HL-60 (cell line): ENCODE measurements around the gene PTGDS.

Source experiments
- DNase-seq, 2 experiments: peaks; one replicate each; pipeline ENCODE4 v3.0.0-alpha.2; 2010 to 2020; ENCODE audit warnings: low read depth in 1 of 2, low spot score in 1 of 2
- H3K27ac ChIP-seq: fragments of 250-450 bp; sonication (Bioruptor Pico); replicated peaks from 2 replicates; pipeline ENCODE4 v1.5.1; 2020; ENCODE audit warnings: mild to moderate bottlenecking, moderate library complexity
- H3K27me3 ChIP-seq: fragments of 250-450 bp; sonication (Bioruptor Pico); 2 replicates; pipeline ENCODE4 v1.5.1; 2021; ENCODE audit warnings: mild to moderate bottlenecking, moderate library complexity; ENCODE audit not compliant: insufficient read depth, poor library complexity, severe bottlenecking
- H3K4me3 ChIP-seq: replicated peaks from 2 replicates; pipeline ENCODE4 v1.5.1; 2011; ENCODE audit warnings: mild to moderate bottlenecking, control low read depth, low read length; ENCODE audit not compliant: insufficient read depth
- GABPA ChIP-seq: IDR thresholded peaks from 2 replicates; pipeline ENCODE4 v1.6.1; 2012; ENCODE audit warnings: low read depth
- POLR2AphosphoS5 ChIP-seq: IDR thresholded peaks from 2 replicates; pipeline ENCODE4 v1.6.1; 2012; ENCODE audit warnings: low read depth
- SPI1 ChIP-seq: IDR thresholded peaks from 2 replicates; pipeline ENCODE4 v1.6.1; 2012; ENCODE audit warnings: low read depth, mild to moderate bottlenecking, borderline replicate concordance
- TF ChIP-seq, protein P1 (sequence below): IDR thresholded peaks from 2 replicates; pipeline ENCODE4 v1.6.1; 2012; ENCODE audit warnings: low read depth; ENCODE audit not compliant: insufficient replicate concordance
- TF ChIP-seq, protein P2 (sequence below): IDR thresholded peaks from one replicate; pipeline ENCODE4 v1.5.1; 2011; ENCODE audit warnings: low read length, control low read depth, inconsistent platforms; ENCODE audit not compliant: insufficient read depth

PTGDS gene

DNA sequence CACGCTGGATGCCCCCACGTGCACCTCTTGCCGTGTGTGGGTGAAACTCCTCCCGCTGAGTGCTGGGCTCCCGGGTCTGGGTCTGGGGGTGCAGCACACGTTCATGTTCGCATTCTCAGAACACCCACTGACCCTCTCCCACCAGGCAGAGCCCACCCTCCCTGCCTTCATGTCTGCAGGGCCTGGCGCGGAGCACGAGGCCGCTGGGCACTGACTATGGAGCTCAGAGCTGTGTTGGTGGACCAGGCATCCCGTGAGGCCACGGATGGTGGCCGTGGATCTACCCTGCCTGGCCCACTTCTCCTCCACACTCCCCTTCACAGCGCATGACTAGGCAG lies 16.4 kb upstream of the PTGDS start:
- no peak for DNase-seq
- H3K27me3 ChIP-seq, result no peaks in the 10 kb centered on the region

DNA sequence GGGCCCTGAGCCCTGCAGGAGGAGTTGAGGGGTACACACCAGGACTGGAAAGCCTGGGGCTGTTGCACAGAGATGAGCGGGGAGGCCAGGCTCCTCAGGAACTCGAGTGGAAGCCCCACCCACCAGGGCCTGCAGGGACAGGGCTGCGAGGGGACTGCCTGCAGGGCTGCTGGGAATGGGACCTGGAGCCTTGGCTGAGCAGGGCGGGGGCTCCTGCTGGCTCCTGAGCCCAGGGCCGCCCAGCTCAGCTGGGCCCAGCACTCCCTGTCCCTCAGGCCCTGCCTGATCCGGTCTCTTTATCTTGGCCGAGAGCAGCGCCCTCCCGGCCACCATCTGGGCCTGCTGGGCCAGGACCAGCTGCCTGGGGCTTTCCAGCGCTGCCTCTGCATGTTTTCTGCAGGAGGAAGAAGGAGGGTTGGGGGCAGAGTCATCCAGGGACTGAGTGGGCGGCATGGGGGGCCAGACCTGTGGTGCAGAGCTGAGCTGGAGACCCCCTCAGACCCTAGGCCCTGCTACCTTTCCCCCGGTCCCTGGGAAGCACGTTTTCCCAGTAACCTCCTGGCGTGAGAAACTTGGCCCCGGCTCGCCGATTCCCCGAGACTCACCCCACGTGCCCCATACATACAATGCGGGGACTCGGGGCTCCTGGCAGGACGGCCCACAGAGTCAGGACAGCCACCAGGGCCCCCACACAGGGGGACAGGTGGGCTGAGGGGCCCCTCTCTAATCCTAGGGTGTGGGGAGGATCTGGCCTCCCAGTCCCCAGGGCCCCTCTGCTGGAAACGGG lies 15.8 kb upstream of the PTGDS start:
- DNase-seq, result no peak
- TF ChIP-seq SPI1, result no peak
- TF ChIP-seq, protein P1, sequence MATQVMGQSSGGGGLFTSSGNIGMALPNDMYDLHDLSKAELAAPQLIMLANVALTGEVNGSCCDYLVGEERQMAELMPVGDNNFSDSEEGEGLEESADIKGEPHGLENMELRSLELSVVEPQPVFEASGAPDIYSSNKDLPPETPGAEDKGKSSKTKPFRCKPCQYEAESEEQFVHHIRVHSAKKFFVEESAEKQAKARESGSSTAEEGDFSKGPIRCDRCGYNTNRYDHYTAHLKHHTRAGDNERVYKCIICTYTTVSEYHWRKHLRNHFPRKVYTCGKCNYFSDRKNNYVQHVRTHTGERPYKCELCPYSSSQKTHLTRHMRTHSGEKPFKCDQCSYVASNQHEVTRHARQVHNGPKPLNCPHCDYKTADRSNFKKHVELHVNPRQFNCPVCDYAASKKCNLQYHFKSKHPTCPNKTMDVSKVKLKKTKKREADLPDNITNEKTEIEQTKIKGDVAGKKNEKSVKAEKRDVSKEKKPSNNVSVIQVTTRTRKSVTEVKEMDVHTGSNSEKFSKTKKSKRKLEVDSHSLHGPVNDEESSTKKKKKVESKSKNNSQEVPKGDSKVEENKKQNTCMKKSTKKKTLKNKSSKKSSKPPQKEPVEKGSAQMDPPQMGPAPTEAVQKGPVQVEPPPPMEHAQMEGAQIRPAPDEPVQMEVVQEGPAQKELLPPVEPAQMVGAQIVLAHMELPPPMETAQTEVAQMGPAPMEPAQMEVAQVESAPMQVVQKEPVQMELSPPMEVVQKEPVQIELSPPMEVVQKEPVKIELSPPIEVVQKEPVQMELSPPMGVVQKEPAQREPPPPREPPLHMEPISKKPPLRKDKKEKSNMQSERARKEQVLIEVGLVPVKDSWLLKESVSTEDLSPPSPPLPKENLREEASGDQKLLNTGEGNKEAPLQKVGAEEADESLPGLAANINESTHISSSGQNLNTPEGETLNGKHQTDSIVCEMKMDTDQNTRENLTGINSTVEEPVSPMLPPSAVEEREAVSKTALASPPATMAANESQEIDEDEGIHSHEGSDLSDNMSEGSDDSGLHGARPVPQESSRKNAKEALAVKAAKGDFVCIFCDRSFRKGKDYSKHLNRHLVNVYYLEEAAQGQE, result no peak
- no peak for TF ChIP-seq GABPA
- TF ChIP-seq POLR2AphosphoS5, result no peak
- TF ChIP-seq, protein P2, sequence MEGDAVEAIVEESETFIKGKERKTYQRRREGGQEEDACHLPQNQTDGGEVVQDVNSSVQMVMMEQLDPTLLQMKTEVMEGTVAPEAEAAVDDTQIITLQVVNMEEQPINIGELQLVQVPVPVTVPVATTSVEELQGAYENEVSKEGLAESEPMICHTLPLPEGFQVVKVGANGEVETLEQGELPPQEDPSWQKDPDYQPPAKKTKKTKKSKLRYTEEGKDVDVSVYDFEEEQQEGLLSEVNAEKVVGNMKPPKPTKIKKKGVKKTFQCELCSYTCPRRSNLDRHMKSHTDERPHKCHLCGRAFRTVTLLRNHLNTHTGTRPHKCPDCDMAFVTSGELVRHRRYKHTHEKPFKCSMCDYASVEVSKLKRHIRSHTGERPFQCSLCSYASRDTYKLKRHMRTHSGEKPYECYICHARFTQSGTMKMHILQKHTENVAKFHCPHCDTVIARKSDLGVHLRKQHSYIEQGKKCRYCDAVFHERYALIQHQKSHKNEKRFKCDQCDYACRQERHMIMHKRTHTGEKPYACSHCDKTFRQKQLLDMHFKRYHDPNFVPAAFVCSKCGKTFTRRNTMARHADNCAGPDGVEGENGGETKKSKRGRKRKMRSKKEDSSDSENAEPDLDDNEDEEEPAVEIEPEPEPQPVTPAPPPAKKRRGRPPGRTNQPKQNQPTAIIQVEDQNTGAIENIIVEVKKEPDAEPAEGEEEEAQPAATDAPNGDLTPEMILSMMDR, result no peak
- H3K27ac ChIP-seq, result no peak overlapping the region
- no peaks in the 10 kb centered on the region for H3K27me3 ChIP-seq
- no peak overlapping the region for H3K4me3 ChIP-seq

More for the DNA sequence above, 16.4 kb upstream of the PTGDS start:
- H3K27ac ChIP-seq, result no peak overlapping the region
- TF ChIP-seq GABPA (no peak), POLR2AphosphoS5 (no peak), SPI1 (no peak)
- TF ChIP-seq, protein P2, result no peak
- TF ChIP-seq, protein P1, result no peak
- no peak overlapping the region for H3K4me3 ChIP-seq

DNA sequence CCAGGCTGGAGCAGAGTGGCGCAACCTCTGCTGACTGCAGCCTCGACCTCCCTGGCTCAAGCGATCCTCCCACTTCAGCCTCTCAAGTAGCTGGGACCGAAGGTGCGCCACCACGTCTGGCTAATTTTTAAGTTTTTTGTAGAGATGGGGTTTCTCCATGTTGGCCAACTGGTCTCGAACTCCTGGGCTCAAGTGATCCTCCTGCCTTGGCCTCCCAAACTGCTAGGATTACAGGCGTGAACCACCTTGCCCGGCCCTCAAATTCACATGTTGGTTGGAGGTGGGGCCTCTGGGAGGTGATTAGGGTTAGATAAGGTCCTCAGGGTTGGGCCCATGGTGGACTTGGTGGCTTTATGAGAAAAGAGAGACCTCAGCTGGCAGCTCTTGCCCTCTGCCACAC lies 15.1 kb upstream of the PTGDS start:
- Histone ChIP-seq H3K4me3 (no peak overlapping the region), H3K27me3 (no peaks in the 10 kb centered on the region), H3K27ac (no peak overlapping the region)
- DNase-seq, result no peak
- TF ChIP-seq SPI1 (no peak), GABPA (no peak), POLR2AphosphoS5 (no peak)
- TF ChIP-seq, protein P1, result no peak
- TF ChIP-seq, protein P2, result no peak
